MCF 10A (cell line): Measurements from ENCODE around the gene CAMTA1. TPM values are rescaled to one million over a fixed set of nuclear protein-coding genes. Genes with fewer than 3 reads are reported as not detected.

Experiments used
- BruUV-seq: library from RNA; stranded (reverse); fragments of 400-500 nt; replicated peaks from 2 replicates; lab custom pipeline; 2021; lab: Mats Ljungman, UMichigan
- CTCF ChIA-PET: fragments of 300-600 bp; sonication (Branson Sonifier 250); formaldehyde crosslinking; extraction: SDS; loops from one replicate; lab custom pipeline; 2021; ENCODE audit warnings: antibody characterized with exemption, inconsistent platforms; lab: Yijun Ruan, JAX
- POLR2A ChIA-PET: fragments of 300-600, 350-650 bp; sonication (Branson Sonifier 250); formaldehyde crosslinking; extraction: SDS; loops from one replicate; lab custom pipeline; 2020; ENCODE audit warnings: antibody characterized with exemption, inconsistent platforms; lab: Yijun Ruan, JAX
- DNase-seq: peaks from one replicate; pipeline ENCODE4 v3.0.0-alpha.2; 2018; ENCODE audit not compliant: unreplicated experiment
- H3K27ac Mint-ChIP-seq: one replicate; pipeline ENCODE4 v1.8.0; 2022; ENCODE audit warnings: mild to moderate bottlenecking, low read depth, mixed read lengths; ENCODE audit not compliant: unreplicated experiment
- H3K27me3 Mint-ChIP-seq: one replicate; pipeline ENCODE4 v1.8.0; 2022; ENCODE audit warnings: mixed read lengths; ENCODE audit not compliant: insufficient read depth, unreplicated experiment
- H3K36me3 Mint-ChIP-seq: one replicate; pipeline ENCODE4 v1.8.0; 2022; ENCODE audit warnings: mild to moderate bottlenecking, moderate library complexity, mixed read lengths; ENCODE audit not compliant: insufficient read depth, unreplicated experiment
- H3K4me1 Mint-ChIP-seq: one replicate; pipeline ENCODE4 v1.8.0; 2022; ENCODE audit warnings: mixed read lengths; ENCODE audit not compliant: insufficient read depth, unreplicated experiment
- H3K4me3 Mint-ChIP-seq: one replicate; pipeline ENCODE4 v1.8.0; 2022; ENCODE audit warnings: mild to moderate bottlenecking, moderate library complexity, mixed read lengths; ENCODE audit not compliant: unreplicated experiment
- H3K9me3 Mint-ChIP-seq: one replicate; pipeline ENCODE4 v1.8.0; 2022; ENCODE audit warnings: mixed read lengths; ENCODE audit not compliant: unreplicated experiment
- CTCF ChIP-seq: fragments of 200-600 bp; IDR thresholded peaks from one replicate; pipeline ENCODE4 v1.8.0; 2022; ENCODE audit warnings: antibody characterized with exemption, mild to moderate bottlenecking; ENCODE audit not compliant: unreplicated experiment
- intact Hi-C: fragments of 100-400 bp; cut with micrococcal nuclease; formaldehyde crosslinking; loops from 2 replicates; pipeline ENCODE4 v1.14.1; 2022
- total RNA-seq: library from RNA; stranded (reverse); gene quantifications from 2 replicates; pipeline ENCODE4 v1.2.3, GENCODE V29; 2022

CAMTA1 gene
- total RNA-seq, 1 experiment from 2014 or later, result 74.1 TPM

DNA sequence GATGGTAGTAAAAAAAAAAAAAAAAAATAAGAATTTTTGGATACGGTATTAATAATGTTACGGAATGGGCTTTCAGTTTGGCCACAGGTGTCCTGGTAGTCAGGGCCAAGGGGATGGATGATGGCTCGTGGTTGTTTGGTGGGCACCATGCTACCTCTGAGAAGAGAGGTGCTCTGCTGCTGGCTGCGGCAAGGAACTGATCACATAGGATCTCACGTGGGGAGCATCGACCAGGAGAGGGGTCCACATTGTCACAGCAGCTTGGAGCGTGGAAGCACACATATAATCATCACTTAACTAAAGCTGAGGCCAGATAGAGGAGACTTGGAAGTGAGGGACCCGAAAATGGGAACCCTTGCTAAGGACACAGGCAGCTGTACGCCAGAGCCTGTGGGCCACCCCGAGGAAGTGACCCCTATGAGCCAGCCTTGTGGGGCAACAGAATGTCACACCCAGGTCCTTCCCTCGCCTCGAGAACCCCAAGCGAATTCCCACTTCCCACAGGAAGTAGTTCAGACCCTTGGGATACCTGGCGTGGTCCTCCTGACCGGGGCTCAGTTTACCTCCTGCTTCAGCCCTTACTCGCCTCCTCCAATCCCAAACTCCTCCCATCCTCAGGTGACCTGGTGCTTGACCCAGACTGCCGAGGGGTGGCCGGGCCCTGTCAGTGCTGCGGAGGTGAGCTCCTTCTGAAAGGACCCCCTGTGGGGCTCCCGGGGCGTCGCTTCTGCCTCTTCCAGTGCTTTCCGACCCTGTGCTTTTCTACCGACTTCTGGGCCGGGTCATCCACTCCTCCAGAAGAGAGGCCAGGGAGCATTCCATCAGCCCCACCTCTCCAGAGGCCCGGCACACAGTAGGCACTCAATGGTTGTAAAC lies 222.0 kb downstream of the CAMTA1 start:
- TF ChIP-seq CTCF, result no peak
- intact Hi-C loops, result no loop called here
- Mint-ChIP-seq H3K4me3 (no peak overlapping the region), H3K27ac (no peak overlapping the region), H3K36me3 (no peaks in the 10 kb centered on the region), H3K27me3 (peaks cover 73% of the 10 kb centered on the region), H3K4me1 (no peaks in the 10 kb centered on the region), H3K9me3 (no peaks in the 10 kb centered on the region)
- CTCF ChIA-PET, result no interaction called here
- DNase-seq, result no peak
- BruUV-seq, result no TSS peak
- POLR2A ChIA-PET, result no interaction called here

- H3K4me3 Mint-ChIP-seq, result no peak overlapping the region
- TF ChIP-seq CTCF, result no peak
- peaks cover 73% of the 10 kb centered on the region for H3K27me3 Mint-ChIP-seq
- no peaks in the 10 kb centered on the region for H3K9me3 Mint-ChIP-seq
- no peaks in the 10 kb centered on the region for H3K36me3 Mint-ChIP-seq
- BruUV-seq, result no TSS peak
- ChIA-PET CTCF (interaction anchor here (2.8 kb wide), 1 partner anchor 35 kb away, joined by 7 read pairs; no protein-coding TSS in a partner anchor), POLR2A (no interaction called here)
- H3K4me1 Mint-ChIP-seq, result no peaks in the 10 kb centered on the region
- H3K27ac Mint-ChIP-seq, result no peak overlapping the region
- DNase-seq, result no peak
- intact Hi-C loops, result no loop called here
Measured at GRCh38 chr1:7007902-7008301, 222.6 kb downstream of the CAMTA1 start.

GRCh38 chr1:7008331-7008730 lies 223.1 kb downstream of the CAMTA1 start:
- CTCF ChIA-PET, result interaction anchor here (2.8 kb wide), 1 partner anchor 35 kb away, joined by 7 read pairs; no protein-coding TSS in a partner anchor
- no peak for TF ChIP-seq CTCF
- no peak overlapping the region for H3K27ac Mint-ChIP-seq
- H3K36me3 Mint-ChIP-seq, result no peaks in the 10 kb centered on the region
- H3K27me3 Mint-ChIP-seq, result peaks cover 76% of the 10 kb centered on the region
- intact Hi-C loops, result no loop called here
- H3K4me3 Mint-ChIP-seq, result no peak overlapping the region
- H3K9me3 Mint-ChIP-seq, result no peaks in the 10 kb centered on the region
- POLR2A ChIA-PET, result interaction anchor here (0.7 kb wide), 1 partner anchor 298 kb away, joined by 4 read pairs; no protein-coding TSS in a partner anchor
- BruUV-seq, result no TSS peak
- DNase-seq, result no peak
- H3K4me1 Mint-ChIP-seq, result no peaks in the 10 kb centered on the region

- intact Hi-C loops, result no loop called here
- CTCF ChIA-PET, result interaction anchor here (2.8 kb wide), 1 partner anchor 34 kb away, joined by 7 read pairs; no protein-coding TSS in a partner anchor
- BruUV-seq, result no TSS peak
- no peak for DNase-seq
- no peak overlapping the region for H3K27ac Mint-ChIP-seq
- H3K4me1 Mint-ChIP-seq, result no peaks in the 10 kb centered on the region
- peaks cover 76% of the 10 kb centered on the region for H3K27me3 Mint-ChIP-seq
- H3K4me3 Mint-ChIP-seq, result no peak overlapping the region
- H3K36me3 Mint-ChIP-seq, result no peaks in the 10 kb centered on the region
- POLR2A ChIA-PET, result interaction anchor here (0.7 kb wide), 1 partner anchor 297 kb away, joined by 4 read pairs; no protein-coding TSS in a partner anchor
- no peaks in the 10 kb centered on the region for H3K9me3 Mint-ChIP-seq
- no peak for TF ChIP-seq CTCF
Measured at GRCh38 chr1:7008975-7009740, 223.9 kb downstream of the CAMTA1 start.
